GM06990 (cell line): Measurements from ENCODE around the gene VPS13D.

Source experiments
- DNase-seq: peaks from one replicate; pipeline ENCODE4 v3.0.0-alpha.2; 2011; ENCODE audit not compliant: insufficient read length; ENCODE audit errors: extremely low read depth
- H3K27me3 ChIP-seq: replicated peaks from 2 replicates; pipeline ENCODE4 v1.6.0; 2011; ENCODE audit warnings: low read length; ENCODE audit not compliant: control insufficient read depth, insufficient read depth
- H3K36me3 ChIP-seq: 2 replicates; pipeline ENCODE4 v1.5.1; 2011; ENCODE audit warnings: low read length; ENCODE audit not compliant: control insufficient read depth, insufficient read depth
- H3K4me3 ChIP-seq: replicated peaks from 2 replicates; pipeline ENCODE4 v1.5.1; 2011; ENCODE audit warnings: low read depth, mild to moderate bottlenecking, control low read depth, low read length
- TF ChIP-seq, protein P1 (sequence below): IDR thresholded peaks from 2 replicates; pipeline ENCODE4 v1.5.1; 2011; ENCODE audit warnings: low read length, control low read depth, mild to moderate bottlenecking, inconsistent platforms; ENCODE audit not compliant: insufficient read depth, poor library complexity, severe bottlenecking

Gene VPS13D

DNA sequence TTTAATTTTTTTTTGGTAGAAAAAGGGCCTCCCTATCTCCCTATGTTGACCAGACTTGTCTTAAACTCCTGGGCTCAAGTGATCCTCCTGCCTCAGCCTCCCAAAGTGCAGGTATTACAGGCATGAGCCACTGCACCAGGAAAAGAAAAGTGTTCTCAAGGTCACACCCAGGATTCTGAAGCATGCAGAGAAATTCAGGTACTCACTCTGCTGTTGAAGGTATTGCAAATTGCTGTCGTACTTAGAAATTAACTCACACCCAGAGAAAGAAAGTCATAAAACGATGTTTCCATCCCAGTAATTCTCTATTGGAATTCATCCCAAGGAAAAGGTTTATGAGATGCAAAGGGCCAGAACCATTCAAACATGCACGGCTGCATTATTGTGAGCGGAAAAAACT lies 314.5 kb downstream of the VPS13D start:
- DNase-seq = no peak
- no peak overlapping the region for H3K4me3 ChIP-seq
- H3K36me3 ChIP-seq = no peaks in the 10 kb centered on the region
- TF ChIP-seq, protein P1, sequence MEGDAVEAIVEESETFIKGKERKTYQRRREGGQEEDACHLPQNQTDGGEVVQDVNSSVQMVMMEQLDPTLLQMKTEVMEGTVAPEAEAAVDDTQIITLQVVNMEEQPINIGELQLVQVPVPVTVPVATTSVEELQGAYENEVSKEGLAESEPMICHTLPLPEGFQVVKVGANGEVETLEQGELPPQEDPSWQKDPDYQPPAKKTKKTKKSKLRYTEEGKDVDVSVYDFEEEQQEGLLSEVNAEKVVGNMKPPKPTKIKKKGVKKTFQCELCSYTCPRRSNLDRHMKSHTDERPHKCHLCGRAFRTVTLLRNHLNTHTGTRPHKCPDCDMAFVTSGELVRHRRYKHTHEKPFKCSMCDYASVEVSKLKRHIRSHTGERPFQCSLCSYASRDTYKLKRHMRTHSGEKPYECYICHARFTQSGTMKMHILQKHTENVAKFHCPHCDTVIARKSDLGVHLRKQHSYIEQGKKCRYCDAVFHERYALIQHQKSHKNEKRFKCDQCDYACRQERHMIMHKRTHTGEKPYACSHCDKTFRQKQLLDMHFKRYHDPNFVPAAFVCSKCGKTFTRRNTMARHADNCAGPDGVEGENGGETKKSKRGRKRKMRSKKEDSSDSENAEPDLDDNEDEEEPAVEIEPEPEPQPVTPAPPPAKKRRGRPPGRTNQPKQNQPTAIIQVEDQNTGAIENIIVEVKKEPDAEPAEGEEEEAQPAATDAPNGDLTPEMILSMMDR = no peak
- H3K27me3 ChIP-seq = no peaks in the 10 kb centered on the region; the same call in 1 of the 2 replicates

DNA sequence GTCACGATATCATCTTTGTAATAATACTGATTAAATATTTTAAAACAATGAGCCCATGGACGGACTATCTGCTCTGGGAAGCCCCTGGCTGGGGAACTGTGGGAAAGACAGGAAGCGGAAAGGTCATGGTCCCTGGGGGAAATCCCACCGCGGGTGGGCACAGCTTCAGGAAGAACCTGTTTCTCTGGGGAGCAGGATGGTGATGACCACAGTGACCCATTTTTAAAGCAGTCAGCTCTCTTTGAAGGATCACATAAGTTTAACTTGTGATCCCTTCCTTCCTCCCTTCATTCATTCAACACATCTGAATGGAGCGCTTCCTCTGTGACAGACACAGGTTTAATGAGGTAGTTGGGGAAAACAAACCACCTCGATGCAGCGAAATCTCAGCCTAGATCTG lies 315.2 kb downstream of the VPS13D start:
- H3K27me3 ChIP-seq = no peaks in the 10 kb centered on the region; the same call in 1 of the 2 replicates
- no peak overlapping the region for H3K4me3 ChIP-seq
- H3K36me3 ChIP-seq = no peaks in the 10 kb centered on the region
- no peak for DNase-seq
- TF ChIP-seq, protein P1 = no peak

DNA sequence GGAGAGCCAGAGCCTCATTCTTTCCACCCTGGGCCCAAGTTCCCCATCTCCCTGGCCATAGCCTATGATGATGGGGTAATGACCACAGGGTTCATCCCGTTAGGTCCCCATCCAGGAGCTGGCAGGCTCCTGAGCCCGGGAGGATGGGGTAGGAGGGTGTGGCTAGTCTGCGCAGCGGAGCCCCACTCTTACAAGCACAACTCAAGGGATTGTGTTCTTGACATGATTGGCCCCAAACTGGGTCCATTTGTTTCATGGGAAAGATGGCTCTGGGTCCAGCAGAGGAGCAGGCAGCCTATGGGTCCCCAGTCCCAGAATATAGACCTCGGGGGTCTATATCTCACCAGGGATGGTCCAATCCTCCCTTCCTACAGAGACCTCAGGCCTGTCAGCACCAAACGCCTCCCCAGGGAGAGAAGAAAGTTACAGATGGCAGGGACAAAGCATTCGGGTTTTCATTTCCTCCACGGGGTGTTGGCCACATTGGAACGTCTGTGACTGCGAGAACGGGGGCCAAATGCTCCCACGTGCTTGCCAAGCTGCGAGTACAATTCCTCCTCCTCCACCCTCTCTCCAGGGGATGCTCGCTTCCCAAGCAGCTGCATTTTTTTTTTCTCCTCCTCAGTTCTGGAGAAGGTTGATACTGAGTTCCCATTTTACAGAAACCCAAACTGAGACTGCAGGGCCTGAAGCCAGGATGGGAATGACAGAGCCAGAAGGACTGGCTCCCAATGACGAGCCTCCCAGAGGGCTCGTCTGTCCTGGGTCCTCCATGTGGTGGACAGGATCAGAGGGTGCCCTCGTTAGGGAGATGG lies 317.1 kb downstream of the VPS13D start:
- TF ChIP-seq, protein P1 = no peak
- Histone ChIP-seq H3K36me3 (no peaks in the 10 kb centered on the region), H3K27me3 (no peaks in the 10 kb centered on the region; the same call in 1 of the 2 replicates), H3K4me3 (no peak overlapping the region)
- DNase-seq = no peak

DNA sequence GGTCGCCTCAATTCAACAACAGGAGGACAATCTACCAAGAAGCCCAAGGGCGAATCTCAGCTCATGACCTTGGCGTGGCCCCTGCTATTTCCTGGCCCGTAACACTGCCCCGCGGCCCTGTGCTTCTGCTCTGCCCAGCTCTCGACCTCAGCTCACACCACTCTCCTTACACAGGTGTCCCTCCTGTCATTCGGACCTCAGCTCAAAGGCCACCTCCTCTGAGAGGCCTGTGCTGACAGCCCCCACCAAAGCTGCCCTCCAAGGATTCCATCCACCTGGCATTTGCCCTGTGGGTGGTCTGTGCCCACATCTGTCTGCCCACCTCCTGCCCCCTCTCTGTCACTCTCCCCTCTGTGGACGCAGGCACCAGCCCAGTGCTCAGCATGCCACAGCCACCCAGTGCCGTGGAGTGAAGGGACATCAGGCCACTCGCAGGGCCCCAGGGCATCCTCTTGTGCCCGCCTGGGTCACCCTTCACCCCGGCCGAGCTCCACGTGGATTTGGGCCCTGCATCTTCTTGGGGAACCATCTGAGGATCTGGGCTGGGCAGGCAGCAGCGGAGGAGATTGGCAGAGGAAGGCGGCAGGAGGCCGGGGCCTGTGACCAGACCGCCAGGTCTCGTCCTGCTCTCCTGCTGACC lies 317.9 kb downstream of the VPS13D start:
- H3K27me3 ChIP-seq = no peaks in the 10 kb centered on the region; the same call in 1 of the 2 replicates
- DNase-seq = no peak
- no peaks in the 10 kb centered on the region for H3K36me3 ChIP-seq
- H3K4me3 ChIP-seq = no peak overlapping the region
- TF ChIP-seq, protein P1 = no peak

DNA sequence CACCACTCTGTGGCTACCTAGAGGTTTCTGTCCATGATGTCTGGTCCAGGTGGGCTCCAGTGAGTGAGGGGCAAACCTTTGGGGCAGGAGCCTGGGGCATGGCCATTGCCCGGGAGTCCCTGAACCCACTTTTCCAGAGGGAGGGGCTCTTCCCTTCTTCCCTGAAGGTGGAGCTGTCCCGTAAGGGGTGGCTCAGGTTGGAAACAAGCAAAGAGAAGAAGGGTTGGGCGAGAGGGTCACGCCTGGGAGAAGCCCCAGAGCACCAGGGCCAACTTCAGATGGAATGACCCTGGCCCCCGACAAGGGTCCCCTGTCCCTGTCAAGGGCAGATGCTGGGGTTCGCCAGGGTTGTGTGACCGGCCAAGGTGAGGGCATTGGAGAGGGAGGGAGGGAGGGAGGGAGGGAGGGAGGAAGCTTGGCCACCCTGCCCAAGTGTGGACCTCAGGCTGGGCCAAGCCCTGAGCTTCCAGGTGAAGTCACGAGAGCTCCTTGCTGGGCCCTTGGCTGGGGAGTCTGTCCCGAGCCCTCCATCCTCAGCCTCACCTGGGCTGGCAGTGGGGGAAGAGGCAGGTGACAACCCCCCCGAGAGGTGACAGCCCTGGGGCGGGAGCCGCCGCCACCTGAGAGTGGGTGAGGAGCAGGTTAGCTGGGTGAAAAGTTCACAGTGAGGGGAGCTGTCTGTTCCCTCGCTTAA lies 318.6 kb downstream of the VPS13D start:
- H3K27me3 ChIP-seq = no peaks in the 10 kb centered on the region; the same call in 1 of the 2 replicates
- TF ChIP-seq, protein P1 = no peak
- H3K36me3 ChIP-seq = no peaks in the 10 kb centered on the region
- H3K4me3 ChIP-seq = no peak overlapping the region
- DNase-seq = no peak
